HepG2 (cell line): ENCODE measurements around the gene NBL1. TPM values are rescaled to one million over a fixed set of nuclear protein-coding genes. Genes with fewer than 3 reads are reported as not detected.

Source experiments
- GATA4 ChIP-seq: sonication (generic); IDR thresholded peaks from 2 replicates; pipeline ENCODE4 v1.6.1; 2016; ENCODE audit warnings: antibody characterized with exemption, low read depth, borderline replicate concordance
- KLF9 ChIP-seq: IDR thresholded peaks from 2 replicates; pipeline ENCODE4 v1.6.1; 2016; ENCODE audit warnings: low read depth
- U2AF1 ChIP-seq: fragments of 200-400 bp; formaldehyde crosslinking; optimal IDR thresholded peaks from 2 replicates; pipeline ENCODE3; 2017; ENCODE audit warnings: mild to moderate bottlenecking, low read depth, low read length
- ZFAT ChIP-seq: sonication (generic); formaldehyde crosslinking; conservative IDR thresholded peaks from 2 replicates; pipeline ENCODE4 v1.8.1; 2023; ENCODE audit warnings: missing genetic modification reagents, inconsistent platforms
- ZNF121 ChIP-seq: sonication (generic); formaldehyde crosslinking; IDR thresholded peaks from 2 replicates; pipeline ENCODE4 v1.5.0; 2020; ENCODE audit warnings: mild to moderate bottlenecking, missing genetic modification reagents
- ZNF333 ChIP-seq: sonication (generic); formaldehyde crosslinking; IDR thresholded peaks from 2 replicates; pipeline ENCODE4 v1.4.0; 2020; ENCODE audit warnings: mild to moderate bottlenecking, missing genetic modification reagents, borderline replicate concordance
- ZNF546 ChIP-seq: sonication (generic); formaldehyde crosslinking; conservative IDR thresholded peaks from 2 replicates; pipeline ENCODE4 v1.8.1; 2023; ENCODE audit warnings: mild to moderate bottlenecking, missing genetic modification reagents
- polyA plus RNA-seq, 8 experiments: library from polyadenylated mRNA; depleted of rRNA in 3 of 8; stranded (reverse) in 7 of 8; unstranded in 1 of 8; fragments of >200 nt; fragmentation: Illumina TruSeq in 4 of 8; extraction: Trizol in 4 of 8; gene quantifications; 2 replicates each; pipeline versions ENCODE4 v1.2.1 to v1.2.3, GENCODE V29; 2011 to 2016; ENCODE audit warnings: low read depth in 4 of 8, missing spikeins in 1 of 8, mixed read lengths in 1 of 8; ENCODE audit not compliant: insufficient read depth in 1 of 8
- total RNA-seq, 5 experiments: library from RNA; depleted of rRNA; stranded (reverse); fragments of >200 nt; fragmentation: Illumina TruSeq; extraction: Trizol; gene quantifications; 2 replicates each; pipeline ENCODE4 v1.2.3, GENCODE V29; 2016; ENCODE audit warnings: low read depth in 1 of 5
- TF ChIP-seq, protein P1 (sequence below): sonication (generic); formaldehyde crosslinking; IDR thresholded peaks from 2 replicates; pipeline ENCODE4 v1.4.0; 2020; ENCODE audit warnings: missing genetic modification reagents, borderline replicate concordance
- TF ChIP-seq, protein P2 (sequence below): sonication (generic); formaldehyde crosslinking; IDR thresholded peaks from 2 replicates; pipeline ENCODE4 v1.4.0; 2020; ENCODE audit warnings: mild to moderate bottlenecking, missing genetic modification reagents
- TF ChIP-seq, protein P3 (sequence below): sonication (generic); formaldehyde crosslinking; IDR thresholded peaks from 2 replicates; pipeline ENCODE4 v1.5.0; 2020; ENCODE audit warnings: mild to moderate bottlenecking, missing genetic modification reagents, borderline replicate concordance

NBL1 gene
- total and polyA plus RNA-seq, 2 of the 13 experiments (the other 11 are each of a cell fraction or from before 2014, with no cell fraction given) = 2.7 to 13.8 TPM

DNA sequence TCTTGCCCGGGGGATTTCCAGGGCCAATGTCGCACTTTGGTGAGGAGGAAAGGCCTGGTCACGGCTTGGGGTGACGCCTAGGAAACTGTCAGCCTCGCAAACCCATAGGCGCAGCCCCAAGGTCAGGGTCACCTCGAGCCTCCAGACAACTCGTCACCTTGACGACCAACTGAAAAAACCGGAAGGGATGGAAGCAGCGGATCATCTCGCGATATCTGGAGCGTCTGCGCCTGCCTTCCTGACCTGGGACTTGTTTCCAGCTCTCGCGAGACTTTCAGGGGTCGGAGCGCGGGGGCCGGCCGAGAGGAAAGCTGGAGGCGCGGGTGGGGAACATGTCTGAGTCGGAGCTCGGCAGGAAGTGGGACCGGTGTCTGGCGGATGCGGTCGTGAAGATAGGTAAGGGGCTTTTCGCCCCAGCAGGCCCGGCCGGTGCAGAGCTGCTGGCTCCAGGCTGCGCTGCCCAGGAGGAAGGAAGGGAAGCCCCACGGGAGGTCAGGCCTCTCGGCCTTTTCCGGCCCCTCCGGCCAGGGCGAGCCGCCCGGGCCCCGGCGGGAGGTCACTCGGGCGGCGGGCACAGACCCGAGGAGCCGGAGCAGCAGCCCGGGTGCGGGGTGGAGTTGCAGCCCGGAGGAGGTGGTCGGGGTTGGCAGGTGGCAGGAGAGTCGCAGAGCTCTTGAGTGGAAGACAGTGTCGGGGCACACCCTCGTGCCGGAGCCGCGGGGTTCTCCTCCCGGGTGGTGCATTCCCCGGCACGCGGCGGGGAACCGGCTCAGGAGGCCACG is 47.2 kb upstream of the NBL1 start (continued):
- TF ChIP-seq GATA4 = no peak
- no peak for TF ChIP-seq KLF9 (CRISPR knock-in tag)
- no peak for TF ChIP-seq ZFAT
- TF ChIP-seq ZNF121 = 0 out of 2 replicates have a peak, but pooled peaks have one; percentile 8
- TF ChIP-seq, protein P1, sequence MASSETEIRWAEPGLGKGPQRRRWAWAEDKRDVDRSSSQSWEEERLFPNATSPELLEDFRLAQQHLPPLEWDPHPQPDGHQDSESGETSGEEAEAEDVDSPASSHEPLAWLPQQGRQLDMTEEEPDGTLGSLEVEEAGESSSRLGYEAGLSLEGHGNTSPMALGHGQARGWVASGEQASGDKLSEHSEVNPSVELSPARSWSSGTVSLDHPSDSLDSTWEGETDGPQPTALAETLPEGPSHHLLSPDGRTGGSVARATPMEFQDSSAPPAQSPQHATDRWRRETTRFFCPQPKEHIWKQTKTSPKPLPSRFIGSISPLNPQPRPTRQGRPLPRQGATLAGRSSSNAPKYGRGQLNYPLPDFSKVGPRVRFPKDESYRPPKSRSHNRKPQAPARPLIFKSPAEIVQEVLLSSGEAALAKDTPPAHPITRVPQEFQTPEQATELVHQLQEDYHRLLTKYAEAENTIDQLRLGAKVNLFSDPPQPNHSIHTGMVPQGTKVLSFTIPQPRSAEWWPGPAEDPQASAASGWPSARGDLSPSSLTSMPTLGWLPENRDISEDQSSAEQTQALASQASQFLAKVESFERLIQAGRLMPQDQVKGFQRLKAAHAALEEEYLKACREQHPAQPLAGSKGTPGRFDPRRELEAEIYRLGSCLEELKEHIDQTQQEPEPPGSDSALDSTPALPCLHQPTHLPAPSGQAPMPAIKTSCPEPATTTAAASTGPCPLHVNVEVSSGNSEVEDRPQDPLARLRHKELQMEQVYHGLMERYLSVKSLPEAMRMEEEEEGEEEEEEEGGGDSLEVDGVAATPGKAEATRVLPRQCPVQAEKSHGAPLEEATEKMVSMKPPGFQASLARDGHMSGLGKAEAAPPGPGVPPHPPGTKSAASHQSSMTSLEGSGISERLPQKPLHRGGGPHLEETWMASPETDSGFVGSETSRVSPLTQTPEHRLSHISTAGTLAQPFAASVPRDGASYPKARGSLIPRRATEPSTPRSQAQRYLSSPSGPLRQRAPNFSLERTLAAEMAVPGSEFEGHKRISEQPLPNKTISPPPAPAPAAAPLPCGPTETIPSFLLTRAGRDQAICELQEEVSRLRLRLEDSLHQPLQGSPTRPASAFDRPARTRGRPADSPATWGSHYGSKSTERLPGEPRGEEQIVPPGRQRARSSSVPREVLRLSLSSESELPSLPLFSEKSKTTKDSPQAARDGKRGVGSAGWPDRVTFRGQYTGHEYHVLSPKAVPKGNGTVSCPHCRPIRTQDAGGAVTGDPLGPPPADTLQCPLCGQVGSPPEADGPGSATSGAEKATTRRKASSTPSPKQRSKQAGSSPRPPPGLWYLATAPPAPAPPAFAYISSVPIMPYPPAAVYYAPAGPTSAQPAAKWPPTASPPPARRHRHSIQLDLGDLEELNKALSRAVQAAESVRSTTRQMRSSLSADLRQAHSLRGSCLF = no peak; the same call in 1 of the 2 replicates
- TF ChIP-seq ZNF546 = 0 out of 2 replicates have a peak, but pooled peaks have one; percentile 65
- no peak for TF ChIP-seq ZNF333 (CRISPR knock-in tag)
- no peak for TF ChIP-seq U2AF1
- TF ChIP-seq, protein P2, sequence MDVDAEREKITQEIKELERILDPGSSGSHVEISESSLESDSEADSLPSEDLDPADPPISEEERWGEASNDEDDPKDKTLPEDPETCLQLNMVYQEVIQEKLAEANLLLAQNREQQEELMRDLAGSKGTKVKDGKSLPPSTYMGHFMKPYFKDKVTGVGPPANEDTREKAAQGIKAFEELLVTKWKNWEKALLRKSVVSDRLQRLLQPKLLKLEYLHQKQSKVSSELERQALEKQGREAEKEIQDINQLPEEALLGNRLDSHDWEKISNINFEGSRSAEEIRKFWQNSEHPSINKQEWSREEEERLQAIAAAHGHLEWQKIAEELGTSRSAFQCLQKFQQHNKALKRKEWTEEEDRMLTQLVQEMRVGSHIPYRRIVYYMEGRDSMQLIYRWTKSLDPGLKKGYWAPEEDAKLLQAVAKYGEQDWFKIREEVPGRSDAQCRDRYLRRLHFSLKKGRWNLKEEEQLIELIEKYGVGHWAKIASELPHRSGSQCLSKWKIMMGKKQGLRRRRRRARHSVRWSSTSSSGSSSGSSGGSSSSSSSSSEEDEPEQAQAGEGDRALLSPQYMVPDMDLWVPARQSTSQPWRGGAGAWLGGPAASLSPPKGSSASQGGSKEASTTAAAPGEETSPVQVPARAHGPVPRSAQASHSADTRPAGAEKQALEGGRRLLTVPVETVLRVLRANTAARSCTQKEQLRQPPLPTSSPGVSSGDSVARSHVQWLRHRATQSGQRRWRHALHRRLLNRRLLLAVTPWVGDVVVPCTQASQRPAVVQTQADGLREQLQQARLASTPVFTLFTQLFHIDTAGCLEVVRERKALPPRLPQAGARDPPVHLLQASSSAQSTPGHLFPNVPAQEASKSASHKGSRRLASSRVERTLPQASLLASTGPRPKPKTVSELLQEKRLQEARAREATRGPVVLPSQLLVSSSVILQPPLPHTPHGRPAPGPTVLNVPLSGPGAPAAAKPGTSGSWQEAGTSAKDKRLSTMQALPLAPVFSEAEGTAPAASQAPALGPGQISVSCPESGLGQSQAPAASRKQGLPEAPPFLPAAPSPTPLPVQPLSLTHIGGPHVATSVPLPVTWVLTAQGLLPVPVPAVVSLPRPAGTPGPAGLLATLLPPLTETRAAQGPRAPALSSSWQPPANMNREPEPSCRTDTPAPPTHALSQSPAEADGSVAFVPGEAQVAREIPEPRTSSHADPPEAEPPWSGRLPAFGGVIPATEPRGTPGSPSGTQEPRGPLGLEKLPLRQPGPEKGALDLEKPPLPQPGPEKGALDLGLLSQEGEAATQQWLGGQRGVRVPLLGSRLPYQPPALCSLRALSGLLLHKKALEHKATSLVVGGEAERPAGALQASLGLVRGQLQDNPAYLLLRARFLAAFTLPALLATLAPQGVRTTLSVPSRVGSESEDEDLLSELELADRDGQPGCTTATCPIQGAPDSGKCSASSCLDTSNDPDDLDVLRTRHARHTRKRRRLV (CRISPR knock-in tag) = no peak
- TF ChIP-seq, protein P3, sequence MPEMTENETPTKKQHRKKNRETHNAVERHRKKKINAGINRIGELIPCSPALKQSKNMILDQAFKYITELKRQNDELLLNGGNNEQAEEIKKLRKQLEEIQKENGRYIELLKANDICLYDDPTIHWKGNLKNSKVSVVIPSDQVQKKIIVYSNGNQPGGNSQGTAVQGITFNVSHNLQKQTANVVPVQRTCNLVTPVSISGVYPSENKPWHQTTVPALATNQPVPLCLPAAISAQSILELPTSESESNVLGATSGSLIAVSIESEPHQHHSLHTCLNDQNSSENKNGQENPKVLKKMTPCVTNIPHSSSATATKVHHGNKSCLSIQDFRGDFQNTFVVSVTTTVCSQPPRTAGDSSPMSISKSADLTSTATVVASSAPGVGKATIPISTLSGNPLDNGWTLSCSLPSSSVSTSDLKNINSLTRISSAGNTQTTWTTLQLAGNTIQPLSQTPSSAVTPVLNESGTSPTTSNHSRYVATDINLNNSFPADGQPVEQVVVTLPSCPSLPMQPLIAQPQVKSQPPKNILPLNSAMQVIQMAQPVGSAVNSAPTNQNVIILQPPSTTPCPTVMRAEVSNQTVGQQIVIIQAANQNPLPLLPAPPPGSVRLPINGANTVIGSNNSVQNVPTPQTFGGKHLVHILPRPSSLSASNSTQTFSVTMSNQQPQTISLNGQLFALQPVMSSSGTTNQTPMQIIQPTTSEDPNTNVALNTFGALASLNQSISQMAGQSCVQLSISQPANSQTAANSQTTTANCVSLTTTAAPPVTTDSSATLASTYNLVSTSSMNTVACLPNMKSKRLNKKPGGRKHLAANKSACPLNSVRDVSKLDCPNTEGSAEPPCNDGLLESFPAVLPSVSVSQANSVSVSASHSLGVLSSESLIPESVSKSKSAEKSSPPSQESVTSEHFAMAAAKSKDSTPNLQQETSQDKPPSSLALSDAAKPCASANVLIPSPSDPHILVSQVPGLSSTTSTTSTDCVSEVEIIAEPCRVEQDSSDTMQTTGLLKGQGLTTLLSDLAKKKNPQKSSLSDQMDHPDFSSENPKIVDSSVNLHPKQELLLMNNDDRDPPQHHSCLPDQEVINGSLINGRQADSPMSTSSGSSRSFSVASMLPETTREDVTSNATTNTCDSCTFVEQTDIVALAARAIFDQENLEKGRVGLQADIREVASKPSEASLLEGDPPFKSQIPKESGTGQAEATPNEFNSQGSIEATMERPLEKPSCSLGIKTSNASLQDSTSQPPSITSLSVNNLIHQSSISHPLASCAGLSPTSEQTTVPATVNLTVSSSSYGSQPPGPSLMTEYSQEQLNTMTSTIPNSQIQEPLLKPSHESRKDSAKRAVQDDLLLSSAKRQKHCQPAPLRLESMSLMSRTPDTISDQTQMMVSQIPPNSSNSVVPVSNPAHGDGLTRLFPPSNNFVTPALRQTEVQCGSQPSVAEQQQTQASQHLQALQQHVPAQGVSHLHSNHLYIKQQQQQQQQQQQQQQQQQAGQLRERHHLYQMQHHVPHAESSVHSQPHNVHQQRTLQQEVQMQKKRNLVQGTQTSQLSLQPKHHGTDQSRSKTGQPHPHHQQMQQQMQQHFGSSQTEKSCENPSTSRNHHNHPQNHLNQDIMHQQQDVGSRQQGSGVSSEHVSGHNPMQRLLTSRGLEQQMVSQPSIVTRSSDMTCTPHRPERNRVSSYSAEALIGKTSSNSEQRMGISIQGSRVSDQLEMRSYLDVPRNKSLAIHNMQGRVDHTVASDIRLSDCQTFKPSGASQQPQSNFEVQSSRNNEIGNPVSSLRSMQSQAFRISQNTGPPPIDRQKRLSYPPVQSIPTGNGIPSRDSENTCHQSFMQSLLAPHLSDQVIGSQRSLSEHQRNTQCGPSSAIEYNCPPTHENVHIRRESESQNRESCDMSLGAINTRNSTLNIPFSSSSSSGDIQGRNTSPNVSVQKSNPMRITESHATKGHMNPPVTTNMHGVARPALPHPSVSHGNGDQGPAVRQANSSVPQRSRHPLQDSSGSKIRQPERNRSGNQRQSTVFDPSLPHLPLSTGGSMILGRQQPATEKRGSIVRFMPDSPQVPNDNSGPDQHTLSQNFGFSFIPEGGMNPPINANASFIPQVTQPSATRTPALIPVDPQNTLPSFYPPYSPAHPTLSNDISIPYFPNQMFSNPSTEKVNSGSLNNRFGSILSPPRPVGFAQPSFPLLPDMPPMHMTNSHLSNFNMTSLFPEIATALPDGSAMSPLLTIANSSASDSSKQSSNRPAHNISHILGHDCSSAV = no peak
